Mucosa of rectum (tissue), 2 donors: Measurements from ENCODE around the gene FNDC11.

Experiments used
- H3K27ac ChIP-seq, 2 donors: one replicate each; pipeline ENCODE4 v1.7.0; 2013; ENCODE audit warnings: inconsistent platforms in 2 of 2, low read depth in 2 of 2, low read length in 2 of 2
- H3K27me3 ChIP-seq, 2 donors: one replicate each; pipeline ENCODE4 v1.7.0; 2013; ENCODE audit warnings: low read length in 2 of 2; ENCODE audit not compliant: control insufficient read depth in 2 of 2, insufficient read depth in 2 of 2
- H3K36me3 ChIP-seq, 2 donors: one replicate each; pipeline ENCODE4 v1.7.0; 2013; ENCODE audit warnings: low read length in 2 of 2; ENCODE audit not compliant: control insufficient read depth in 2 of 2, insufficient read depth in 2 of 2
- H3K4me1 ChIP-seq, 2 donors: one replicate each; pipeline ENCODE4 v1.7.0; 2013; ENCODE audit warnings: low read length in 2 of 2, mild to moderate bottlenecking in 1 of 2; ENCODE audit not compliant: control insufficient read depth in 2 of 2, insufficient read depth in 2 of 2
- H3K4me3 ChIP-seq, 2 donors: one replicate each; pipeline ENCODE4 v1.7.0; 2013; ENCODE audit warnings: low read length in 2 of 2
- H3K9ac ChIP-seq, 2 donors: one replicate each; pipeline ENCODE4 v1.7.0; 2013; ENCODE audit warnings: low read length in 2 of 2, low read depth in 1 of 2, mild to moderate bottlenecking in 1 of 2
- H3K9me3 ChIP-seq, 2 donors: one replicate each; pipeline ENCODE4 v1.7.0; 2013; ENCODE audit warnings: low read length in 2 of 2; ENCODE audit not compliant: control insufficient read depth in 2 of 2
- donor health status: healthy.
- donor health status: Normal muscosa, but diverticular disease.

FNDC11 gene

DNA sequence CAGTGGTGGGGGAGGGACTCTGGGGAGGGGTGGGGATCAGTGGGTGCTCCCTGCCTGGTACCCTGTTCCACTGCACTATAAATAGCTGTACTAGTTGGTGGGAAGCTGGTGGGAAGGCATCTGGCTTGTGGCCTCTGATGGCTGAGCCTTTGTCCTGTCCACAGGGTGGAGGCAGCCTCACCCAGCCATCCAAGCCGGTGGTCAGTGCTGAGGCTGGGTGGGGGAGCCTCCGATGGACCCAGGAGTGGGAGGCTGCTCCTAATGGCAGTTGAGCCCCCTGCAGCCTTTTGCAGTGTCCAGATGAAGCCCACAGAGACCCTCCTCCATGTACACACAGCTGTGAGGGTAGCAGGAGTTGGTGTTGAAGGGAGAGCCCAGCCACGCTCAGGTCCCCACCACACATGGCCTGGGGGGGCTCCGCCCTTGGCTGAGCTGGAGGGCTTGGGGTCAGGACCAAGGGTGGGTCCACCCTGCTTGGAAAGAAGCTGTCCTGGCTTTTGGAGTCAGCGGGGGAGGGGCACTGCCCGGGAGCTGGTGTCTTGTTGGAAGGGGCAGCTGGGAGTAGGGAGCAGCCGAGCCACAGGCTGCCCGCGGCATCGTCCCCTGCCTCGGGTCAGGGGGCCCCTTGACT, 30.9 kb upstream of the FNDC11 start:
- Histone ChIP-seq H3K9me3 (no peaks in the 10 kb centered on the region), H3K9ac (no peak overlapping the region), H3K4me3 (no peak overlapping the region), H3K4me1 (peaks cover 17 to 24% of the 10 kb centered on the region in 2 donors), H3K27me3 (no peaks in the 10 kb centered on the region), H3K27ac (no peak overlapping the region), H3K36me3 (peaks cover 12 to 18% of the 10 kb centered on the region in 2 donors)

DNA sequence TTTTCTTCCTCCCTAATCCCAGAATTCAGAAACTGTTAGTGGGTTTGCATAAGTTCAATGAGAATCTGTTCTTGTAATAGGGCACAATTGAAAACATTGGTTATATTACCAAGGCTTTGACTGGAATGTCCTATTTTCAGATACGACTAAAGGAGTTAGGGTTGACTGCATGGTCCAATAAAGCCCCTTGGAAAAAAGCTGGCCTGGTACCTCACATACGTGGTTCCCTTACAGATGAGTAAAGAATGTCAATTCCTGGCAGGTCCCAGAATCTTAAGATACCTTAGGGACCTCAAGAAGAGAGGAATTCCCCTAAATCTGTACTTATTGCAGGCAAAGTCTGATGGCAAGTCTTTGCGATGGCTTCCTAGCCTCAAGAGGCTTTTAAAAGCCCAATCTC, 28.8 kb upstream of the FNDC11 start:
- no peaks in the 10 kb centered on the region for H3K27me3 ChIP-seq
- H3K4me1 ChIP-seq, result peaks cover 13 to 18% of the 10 kb centered on the region in 2 donors
- no peak overlapping the region for H3K27ac ChIP-seq
- no peak overlapping the region for H3K9ac ChIP-seq
- H3K4me3 ChIP-seq, result no peak overlapping the region
- H3K9me3 ChIP-seq, result no peaks in the 10 kb centered on the region
- H3K36me3 ChIP-seq, result peaks cover 17 to 21% of the 10 kb centered on the region in 2 donors

DNA sequence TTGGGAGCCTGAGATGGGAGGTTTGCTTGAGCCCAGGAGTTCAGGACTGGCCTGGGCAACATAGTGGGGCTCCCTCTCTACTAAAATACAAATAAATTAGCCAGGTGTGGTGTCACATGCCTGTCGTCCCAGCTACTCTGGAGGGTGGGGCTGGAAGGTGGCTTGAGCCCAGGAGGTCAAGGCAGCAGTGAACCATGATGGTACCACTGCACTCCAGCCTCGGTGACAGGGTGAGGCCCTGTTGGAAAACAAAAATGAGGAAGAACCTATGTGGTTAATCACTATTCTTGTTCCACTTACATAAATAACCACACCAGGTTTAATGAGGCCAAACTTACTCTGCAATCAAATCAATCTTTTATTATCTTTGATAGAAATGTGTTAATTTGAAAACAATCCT, 28.0 kb upstream of the FNDC11 start:
- Histone ChIP-seq H3K4me3 (no peak overlapping the region), H3K36me3 (peaks cover 17 to 21% of the 10 kb centered on the region in 2 donors), H3K4me1 (peaks cover 16 to 18% of the 10 kb centered on the region in 2 donors), H3K27me3 (no peaks in the 10 kb centered on the region), H3K9me3 (no peaks in the 10 kb centered on the region), H3K27ac (peak overlapping the region; percentile 2 to 16), H3K9ac (no peak overlapping the region)

DNA sequence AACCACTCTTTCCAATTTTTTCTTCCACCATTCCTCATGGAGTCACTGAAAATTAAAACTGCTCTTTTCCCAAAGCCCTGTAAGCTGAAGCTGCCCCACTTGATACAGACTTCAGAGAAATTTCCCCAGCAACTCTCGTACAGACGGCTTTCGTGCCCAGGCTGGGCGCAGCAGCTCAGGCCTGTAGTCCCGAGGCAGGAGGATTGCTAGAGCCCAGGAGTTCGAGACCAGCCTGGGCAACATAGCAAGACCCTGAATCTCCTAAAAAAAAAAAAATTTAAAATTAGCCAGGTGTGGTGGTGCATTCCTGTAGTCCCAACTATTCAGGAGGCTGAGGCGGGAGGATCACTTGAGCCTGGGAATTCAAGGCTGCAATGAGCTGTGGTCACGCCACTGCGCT, 26.8 kb upstream of the FNDC11 start:
- Histone ChIP-seq H3K9ac (no peak overlapping the region), H3K36me3 (peaks cover 17 to 20% of the 10 kb centered on the region in 2 donors), H3K4me3 (no peak overlapping the region), H3K27ac (no peak overlapping the region), H3K9me3 (no peaks in the 10 kb centered on the region), H3K27me3 (no peaks in the 10 kb centered on the region), H3K4me1 (peaks cover 11 to 21% of the 10 kb centered on the region in 2 donors)

DNA sequence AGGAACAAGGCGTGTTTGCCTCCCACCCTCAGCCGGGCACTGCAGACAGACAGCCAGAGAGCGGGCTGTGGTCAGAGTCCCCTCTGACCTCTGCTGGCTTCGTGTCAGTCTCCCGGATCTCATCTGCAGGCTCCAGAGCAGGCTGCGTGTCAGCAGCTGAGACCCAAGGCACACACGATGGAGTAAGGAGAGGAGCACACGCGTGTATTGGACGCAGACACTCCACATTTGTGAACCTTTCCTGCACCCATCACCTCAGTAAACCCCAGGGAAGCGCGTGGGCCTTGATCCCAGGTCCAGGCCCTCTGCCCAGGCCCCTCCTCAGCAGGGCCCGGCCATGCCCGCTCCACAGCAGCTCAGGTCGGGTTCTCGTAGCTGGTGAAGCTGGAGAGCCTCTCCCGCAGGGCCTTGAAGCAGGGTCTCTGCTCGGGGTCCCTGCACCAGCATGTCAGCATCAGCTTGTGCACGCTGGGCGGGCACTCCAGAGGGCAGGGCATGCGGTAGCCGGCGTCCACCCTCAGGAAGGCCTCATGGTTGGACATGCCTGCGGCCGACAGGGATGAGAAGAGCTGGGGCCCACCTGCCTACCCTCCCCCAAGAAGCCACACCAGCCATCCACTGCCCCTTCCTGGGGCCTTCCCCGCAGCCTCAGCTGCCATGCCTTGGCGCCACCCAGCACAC, 24.6 kb upstream of the FNDC11 start:
- Histone ChIP-seq H3K9ac (no peak overlapping the region), H3K9me3 (no peaks in the 10 kb centered on the region), H3K27ac (no peak overlapping the region)

DNA sequence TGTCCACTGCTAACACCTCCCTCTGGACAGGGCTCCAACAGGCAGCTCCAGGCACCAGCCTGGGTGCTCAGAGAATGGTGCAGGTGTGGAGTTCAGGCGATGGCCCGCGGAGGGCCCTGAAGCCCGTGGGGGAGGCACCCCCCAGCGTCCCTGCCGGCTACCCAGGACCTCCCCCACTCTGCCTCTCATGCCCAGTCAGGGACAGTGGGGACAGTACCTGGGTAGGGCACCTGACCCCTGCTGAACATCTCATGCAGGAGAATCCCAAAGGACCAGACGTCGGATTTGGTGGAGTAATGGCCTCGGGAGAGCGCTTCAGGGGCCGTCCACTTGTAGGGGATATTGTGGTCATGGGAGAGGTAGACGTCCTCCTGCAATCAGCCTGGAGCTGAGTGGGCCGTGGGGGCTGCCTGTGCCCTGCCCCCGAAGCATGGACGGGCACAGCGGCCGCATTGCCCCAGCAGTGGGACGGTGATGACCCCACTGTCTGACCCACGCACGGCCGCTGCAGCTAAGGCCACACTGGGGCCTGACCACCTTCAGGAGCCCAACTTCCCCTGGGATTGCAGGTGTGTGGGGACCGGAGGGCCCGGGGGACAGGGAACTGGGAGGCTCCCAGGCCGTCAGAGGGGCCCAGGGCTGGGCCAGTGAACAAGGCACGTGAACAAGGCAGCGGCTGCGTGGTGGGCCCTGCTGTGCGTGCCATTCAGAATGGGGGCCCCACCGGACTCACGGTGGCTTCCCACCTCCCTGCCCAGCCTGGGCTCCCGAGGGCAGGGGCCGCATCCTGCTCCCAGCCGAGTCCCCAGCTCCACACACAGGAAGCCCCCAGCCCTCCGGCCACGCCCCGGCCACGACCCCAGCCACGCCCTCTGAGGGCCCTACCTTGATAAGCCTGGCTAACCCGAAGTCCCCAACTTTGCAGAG, 23.8 kb upstream of the FNDC11 start:
- Histone ChIP-seq H3K9me3 (no peaks in the 10 kb centered on the region), H3K4me3 (no peak overlapping the region), H3K4me1 (peaks cover 24 to 33% of the 10 kb centered on the region in 2 donors), H3K27me3 (no peaks in the 10 kb centered on the region), H3K36me3 (peaks cover 6 to 8% of the 10 kb centered on the region in 2 donors), H3K9ac (peak overlapping the region in 1 of 2 donors; percentile 44), H3K27ac (peak overlapping the region; percentile 58 to 67)

More for the DNA sequence above, 24.6 kb upstream of the FNDC11 start:
- H3K36me3 ChIP-seq, result peaks cover 6 to 8% of the 10 kb centered on the region in 2 donors
- H3K4me3 ChIP-seq, result no peak overlapping the region
- peaks cover 16 to 25% of the 10 kb centered on the region in 2 donors for H3K4me1 ChIP-seq
- no peaks in the 10 kb centered on the region for H3K27me3 ChIP-seq

DNA sequence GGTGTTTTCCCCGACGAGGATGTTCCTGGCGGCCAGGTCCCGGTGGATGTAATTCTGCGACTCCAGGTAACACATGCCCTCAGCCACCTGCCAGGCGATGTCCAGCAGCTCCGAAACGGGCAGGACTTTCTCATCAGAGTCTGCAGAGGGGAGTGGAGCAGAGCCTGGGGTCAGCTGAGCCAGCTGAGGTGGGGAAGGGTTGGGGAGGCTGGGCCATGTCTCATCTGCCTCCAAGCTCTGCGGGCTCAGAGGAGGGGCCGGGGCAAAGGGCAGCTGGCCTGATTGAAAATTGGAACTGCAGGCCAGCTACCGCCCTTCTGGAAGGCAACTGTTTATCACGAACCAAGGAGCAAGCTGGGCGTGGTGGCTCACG, 23.2 kb upstream of the FNDC11 start:
- H3K27ac ChIP-seq, result peak overlapping the region; percentile 58 to 67
- no peaks in the 10 kb centered on the region for H3K9me3 ChIP-seq
- peak overlapping the region in 1 of 2 donors; percentile 44 for H3K9ac ChIP-seq
- peaks cover 26 to 36% of the 10 kb centered on the region in 2 donors for H3K4me1 ChIP-seq
- no peaks in the 10 kb centered on the region for H3K27me3 ChIP-seq
- H3K36me3 ChIP-seq, result peaks cover 6 to 8% of the 10 kb centered on the region in 2 donors
- H3K4me3 ChIP-seq, result no peak overlapping the region

DNA sequence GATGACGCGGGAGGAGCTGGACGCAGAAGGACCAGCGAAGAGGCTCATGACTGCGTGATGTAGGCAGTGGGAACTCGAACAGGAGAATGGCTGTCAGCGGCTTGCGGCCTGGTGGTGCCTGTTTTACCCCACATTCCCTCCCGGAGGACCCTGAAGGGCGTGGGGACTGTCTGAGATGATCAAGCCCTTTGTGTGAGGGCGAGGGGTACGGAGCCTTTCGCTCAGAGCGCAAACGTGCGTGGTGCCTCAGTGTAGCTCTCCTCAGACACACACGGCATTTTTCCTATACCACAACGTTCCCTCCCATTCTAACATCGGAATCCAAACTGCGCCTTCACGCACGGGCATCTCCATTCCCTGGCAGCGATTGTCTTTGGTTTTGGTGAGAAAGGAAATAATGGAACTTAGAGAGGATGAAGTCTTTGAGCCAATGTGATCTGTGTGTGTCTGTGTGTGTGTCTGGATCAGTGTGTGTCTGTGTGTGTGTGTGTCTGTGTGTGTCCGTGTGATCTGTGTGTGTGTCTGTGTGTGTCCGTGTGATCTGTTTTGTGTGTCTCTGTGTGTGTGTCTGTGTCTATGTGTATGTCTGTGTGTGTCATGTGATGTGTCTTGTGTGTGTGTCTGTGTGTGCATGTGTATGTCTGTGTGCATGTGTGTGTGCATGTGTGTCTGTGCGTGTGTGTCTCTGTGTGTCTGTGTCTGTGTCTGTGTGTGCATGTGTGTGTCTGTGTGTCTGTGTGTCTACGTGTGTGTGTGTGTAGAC, 22.1 kb upstream of the FNDC11 start:
- Histone ChIP-seq H3K9me3 (no peaks in the 10 kb centered on the region), H3K27me3 (no peaks in the 10 kb centered on the region), H3K9ac (no peak overlapping the region), H3K36me3 (peaks cover 6 to 8% of the 10 kb centered on the region in 2 donors), H3K4me1 (peaks cover 25 to 36% of the 10 kb centered on the region in 2 donors), H3K27ac (no peak overlapping the region), H3K4me3 (no peak overlapping the region)

DNA sequence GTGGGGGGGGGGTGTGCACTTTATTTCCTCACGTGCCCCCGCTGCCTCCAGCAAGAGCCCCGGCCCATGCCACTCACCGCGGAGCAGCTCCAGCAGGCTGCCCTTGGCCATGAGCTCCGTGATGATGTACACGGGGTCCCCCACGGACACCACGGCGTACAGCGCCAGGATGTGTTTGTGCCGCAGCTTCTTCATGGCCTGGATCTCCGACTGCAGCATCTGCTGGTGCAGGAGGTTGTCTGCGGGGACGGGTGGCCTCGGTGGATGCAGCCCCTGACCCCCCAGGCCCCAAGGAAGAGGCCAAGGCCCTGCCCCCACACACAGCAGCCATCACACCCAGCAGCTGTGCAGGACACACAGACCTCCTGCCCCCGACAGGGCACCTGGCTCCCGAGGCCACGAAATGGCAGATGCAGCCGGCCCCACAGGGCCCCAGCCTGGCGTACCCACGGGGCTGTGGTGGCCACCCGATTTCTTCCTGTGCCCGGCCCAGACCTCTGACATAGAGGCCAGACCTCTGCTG, 21.4 kb upstream of the FNDC11 start:
- Histone ChIP-seq H3K36me3 (peaks cover 6 to 8% of the 10 kb centered on the region in 2 donors), H3K4me1 (peaks cover 27 to 41% of the 10 kb centered on the region in 2 donors), H3K4me3 (no peak overlapping the region), H3K9ac (no peak overlapping the region), H3K9me3 (no peaks in the 10 kb centered on the region), H3K27me3 (no peaks in the 10 kb centered on the region), H3K27ac (no peak overlapping the region)
